MM.1S (cell line): ENCODE data around the gene BRF1.

Experiments used
- EZH2 ChIP-seq: fragments of 300-600 bp; sonication (generic); optimal IDR thresholded peaks from 2 replicates; pipeline ENCODE3; 2017; ENCODE audit warnings: low read depth, mild to moderate bottlenecking, antibody characterized with exemption, low read length, mixed read lengths
- TF ChIP-seq, protein P1 (sequence below): fragments of 300-600 bp; sonication (generic); IDR thresholded peaks from 2 replicates; pipeline ENCODE4 v1.5.1; 2016; ENCODE audit warnings: antibody characterized with exemption, low read length, mixed read lengths

DNA sequence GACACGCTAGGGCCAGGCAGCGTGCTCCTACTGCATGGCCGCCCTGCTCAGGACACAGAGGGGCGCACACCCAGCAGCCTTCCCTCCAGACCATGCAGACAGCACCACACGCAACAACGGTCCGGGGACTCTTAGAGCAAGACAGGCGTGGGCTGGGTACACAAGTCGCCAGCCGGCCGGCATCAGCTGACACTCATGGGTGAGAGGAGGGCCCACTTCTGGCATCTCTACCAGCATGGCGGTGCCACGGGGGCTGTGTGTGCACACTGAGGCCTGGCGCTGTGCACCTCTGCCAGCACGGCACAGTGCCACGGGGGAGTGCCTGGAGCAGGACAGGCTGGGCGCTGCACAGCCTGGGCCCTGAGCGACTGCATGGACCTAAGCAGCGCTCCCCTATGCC, 59.2 kb downstream of the BRF1 start:
- TF ChIP-seq, protein P1, sequence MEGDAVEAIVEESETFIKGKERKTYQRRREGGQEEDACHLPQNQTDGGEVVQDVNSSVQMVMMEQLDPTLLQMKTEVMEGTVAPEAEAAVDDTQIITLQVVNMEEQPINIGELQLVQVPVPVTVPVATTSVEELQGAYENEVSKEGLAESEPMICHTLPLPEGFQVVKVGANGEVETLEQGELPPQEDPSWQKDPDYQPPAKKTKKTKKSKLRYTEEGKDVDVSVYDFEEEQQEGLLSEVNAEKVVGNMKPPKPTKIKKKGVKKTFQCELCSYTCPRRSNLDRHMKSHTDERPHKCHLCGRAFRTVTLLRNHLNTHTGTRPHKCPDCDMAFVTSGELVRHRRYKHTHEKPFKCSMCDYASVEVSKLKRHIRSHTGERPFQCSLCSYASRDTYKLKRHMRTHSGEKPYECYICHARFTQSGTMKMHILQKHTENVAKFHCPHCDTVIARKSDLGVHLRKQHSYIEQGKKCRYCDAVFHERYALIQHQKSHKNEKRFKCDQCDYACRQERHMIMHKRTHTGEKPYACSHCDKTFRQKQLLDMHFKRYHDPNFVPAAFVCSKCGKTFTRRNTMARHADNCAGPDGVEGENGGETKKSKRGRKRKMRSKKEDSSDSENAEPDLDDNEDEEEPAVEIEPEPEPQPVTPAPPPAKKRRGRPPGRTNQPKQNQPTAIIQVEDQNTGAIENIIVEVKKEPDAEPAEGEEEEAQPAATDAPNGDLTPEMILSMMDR, result no peak
- TF ChIP-seq EZH2, result no peak
